Esophagus squamous epithelium (tissue), 5 donors: Measurements from ENCODE around the gene VIPR2. TPM values are rescaled to one million over a fixed set of nuclear protein-coding genes. Genes with fewer than 3 reads are reported as not detected.

Experiments used
- DNase-seq: peaks from one replicate; lab custom pipeline; 2025; lab: John Stamatoyannopoulos, UW
- H3K27ac ChIP-seq, 4 donors: fragments of 200-600 bp; sonication (generic); one replicate each; pipeline ENCODE4 v1.5.1; 2016 to 2019; ENCODE audit warnings: mild to moderate bottlenecking in 1 of 4
- H3K27me3 ChIP-seq, 4 donors: fragments of 200-600 bp; sonication (generic); 1 replicate in 3 of 4; 2 replicates in 1 of 4; pipeline versions ENCODE4 v1.5.1 to v1.6.0; 2017 to 2021; ENCODE audit warnings: antibody characterized with exemption in 1 of 4
- H3K36me3 ChIP-seq, 3 donors: fragments of 200-600 bp; sonication (generic); one replicate each; pipeline ENCODE4 v1.5.1; 2016 to 2019
- H3K4me1 ChIP-seq, 3 donors: fragments of 200-600 bp; sonication (generic); one replicate each; pipeline ENCODE4 v1.5.1; 2017 to 2019
- H3K4me3 ChIP-seq, 4 donors: fragments of 200-600 bp; sonication (generic); 1 replicate in 3 of 4; 2 replicates in 1 of 4; pipeline ENCODE4 v1.5.1; 2016 to 2019; ENCODE audit warnings: mild to moderate bottlenecking in 2 of 4, moderate library complexity in 1 of 4
- H3K9me3 ChIP-seq, 3 donors: fragments of 200-600 bp; sonication (generic); one replicate each; pipeline ENCODE4 v1.5.1; 2016 to 2019
- POLR2A ChIP-seq, 4 donors: fragments of 450-650 bp; IDR thresholded peaks; one replicate each; pipeline ENCODE4 v1.6.1; 2017; ENCODE audit warnings: antibody characterized with exemption in 4 of 4, mild to moderate bottlenecking in 4 of 4, moderate library complexity in 3 of 4
- WGBS, 2 donors: methylation state at CpG; one replicate each; pipeline ENCODE4 v1.1.5; 2018; 5-methylcytosine and 5-hydroxymethylcytosine counted together
- intact Hi-C: fragments of 100-400 bp; cut with DNase I; formaldehyde crosslinking; loops from one replicate; pipeline ENCODE4 v1.15.0; 2022
- total RNA-seq, 4 donors: library from RNA; depleted of rRNA; stranded (reverse); fragments of >200 nt; gene quantifications; one replicate each; pipeline ENCODE4 v1.1.0, GENCODE V29; 2016
- TF ChIP-seq, protein P1 (sequence below), 6 experiments: fragments of 450-650 bp in 4 of 6; fragments of 200-600 bp in 2 of 6; sonication (generic) in 2 of 6; IDR thresholded peaks; one replicate each; pipeline ENCODE4 v1.5.1; 2016 to 2019; ENCODE audit warnings: antibody characterized with exemption in 6 of 6, mild to moderate bottlenecking in 4 of 6, moderate library complexity in 4 of 6
- donor health status: DM: yes; HTN: yes; CAD: no.

Gene VIPR2, protein sequence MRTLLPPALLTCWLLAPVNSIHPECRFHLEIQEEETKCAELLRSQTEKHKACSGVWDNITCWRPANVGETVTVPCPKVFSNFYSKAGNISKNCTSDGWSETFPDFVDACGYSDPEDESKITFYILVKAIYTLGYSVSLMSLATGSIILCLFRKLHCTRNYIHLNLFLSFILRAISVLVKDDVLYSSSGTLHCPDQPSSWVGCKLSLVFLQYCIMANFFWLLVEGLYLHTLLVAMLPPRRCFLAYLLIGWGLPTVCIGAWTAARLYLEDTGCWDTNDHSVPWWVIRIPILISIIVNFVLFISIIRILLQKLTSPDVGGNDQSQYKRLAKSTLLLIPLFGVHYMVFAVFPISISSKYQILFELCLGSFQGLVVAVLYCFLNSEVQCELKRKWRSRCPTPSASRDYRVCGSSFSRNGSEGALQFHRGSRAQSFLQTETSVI
- 1 to 10 TPM in 1 of 4 donors, under 1 TPM in 3; 0.18 to 2.1 (median 0.40) TPM for total RNA-seq

DNA sequence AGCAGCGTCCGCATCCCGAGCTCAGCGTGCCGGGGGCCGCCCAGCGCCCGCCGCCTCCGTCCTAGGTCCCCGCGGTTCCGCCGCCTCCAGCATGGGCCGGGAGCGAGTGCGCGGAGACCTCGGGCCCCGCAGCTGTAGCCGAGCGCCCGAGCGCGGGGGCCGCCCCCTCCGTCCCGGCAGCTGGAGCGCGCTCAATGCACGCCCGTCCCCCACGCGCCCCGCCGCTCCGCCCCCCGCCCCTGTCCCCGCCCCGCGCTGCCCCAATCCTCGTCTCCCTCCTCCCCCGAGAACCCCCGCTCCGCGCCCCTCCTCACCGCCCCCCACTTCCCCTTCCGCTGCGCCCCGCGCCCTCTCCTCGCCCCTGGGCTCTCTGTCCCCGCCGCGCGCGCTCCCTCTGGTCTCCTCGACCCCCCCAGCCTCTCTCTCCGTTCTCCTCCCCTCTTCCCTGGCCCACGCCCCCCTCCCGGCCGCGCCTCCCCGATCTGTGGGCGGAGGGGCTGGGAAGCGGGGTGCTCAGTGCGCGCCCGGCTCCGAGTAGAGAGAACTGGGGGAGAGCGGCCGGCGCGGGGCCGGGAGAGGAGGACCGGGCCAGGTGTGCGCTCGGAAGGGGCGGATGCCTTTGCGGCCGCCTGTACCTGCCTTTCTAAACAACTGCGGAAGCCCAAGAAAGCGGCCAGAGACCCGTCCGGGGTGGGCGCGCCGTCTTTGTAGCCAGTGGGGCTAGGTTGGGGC lies at the start of gene VIPR2:
TSS of gene VIPR2 (minus strand) at position 110 of the 732 bp plus-strand sequence. CDS start at position 14, 96 bp downstream.
- no peak for TF ChIP-seq POLR2A (IDR thresholded peaks at IDR 0.05)
- TF ChIP-seq, protein P1, sequence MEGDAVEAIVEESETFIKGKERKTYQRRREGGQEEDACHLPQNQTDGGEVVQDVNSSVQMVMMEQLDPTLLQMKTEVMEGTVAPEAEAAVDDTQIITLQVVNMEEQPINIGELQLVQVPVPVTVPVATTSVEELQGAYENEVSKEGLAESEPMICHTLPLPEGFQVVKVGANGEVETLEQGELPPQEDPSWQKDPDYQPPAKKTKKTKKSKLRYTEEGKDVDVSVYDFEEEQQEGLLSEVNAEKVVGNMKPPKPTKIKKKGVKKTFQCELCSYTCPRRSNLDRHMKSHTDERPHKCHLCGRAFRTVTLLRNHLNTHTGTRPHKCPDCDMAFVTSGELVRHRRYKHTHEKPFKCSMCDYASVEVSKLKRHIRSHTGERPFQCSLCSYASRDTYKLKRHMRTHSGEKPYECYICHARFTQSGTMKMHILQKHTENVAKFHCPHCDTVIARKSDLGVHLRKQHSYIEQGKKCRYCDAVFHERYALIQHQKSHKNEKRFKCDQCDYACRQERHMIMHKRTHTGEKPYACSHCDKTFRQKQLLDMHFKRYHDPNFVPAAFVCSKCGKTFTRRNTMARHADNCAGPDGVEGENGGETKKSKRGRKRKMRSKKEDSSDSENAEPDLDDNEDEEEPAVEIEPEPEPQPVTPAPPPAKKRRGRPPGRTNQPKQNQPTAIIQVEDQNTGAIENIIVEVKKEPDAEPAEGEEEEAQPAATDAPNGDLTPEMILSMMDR (IDR thresholded peaks at IDR 0.05): no peak
- Histone ChIP-seq H3K36me3 (no peaks in the 10 kb centered on the region), H3K4me1 (peaks cover 0 to 27% (median 12%) of the 10 kb centered on the region in 3 donors), H3K4me3 (peak within 1 kb of the TSS; percentile 41 to 64 (median 55)), H3K27ac (peak within 1 kb of the TSS in 2 of 4 donors; percentile 45 to 54), H3K27me3 (peaks cover 0 to 71% (median 7%) of the 10 kb centered on the region in 4 donors), H3K9me3 (no peaks in the 10 kb centered on the region)
- DNase-seq: no peak
- WGBS, 2 donors: 0 to 9% methylated on average over 8 to 20 of the region's 88 CpGs
- intact Hi-C loops: no loop called here

DNA sequence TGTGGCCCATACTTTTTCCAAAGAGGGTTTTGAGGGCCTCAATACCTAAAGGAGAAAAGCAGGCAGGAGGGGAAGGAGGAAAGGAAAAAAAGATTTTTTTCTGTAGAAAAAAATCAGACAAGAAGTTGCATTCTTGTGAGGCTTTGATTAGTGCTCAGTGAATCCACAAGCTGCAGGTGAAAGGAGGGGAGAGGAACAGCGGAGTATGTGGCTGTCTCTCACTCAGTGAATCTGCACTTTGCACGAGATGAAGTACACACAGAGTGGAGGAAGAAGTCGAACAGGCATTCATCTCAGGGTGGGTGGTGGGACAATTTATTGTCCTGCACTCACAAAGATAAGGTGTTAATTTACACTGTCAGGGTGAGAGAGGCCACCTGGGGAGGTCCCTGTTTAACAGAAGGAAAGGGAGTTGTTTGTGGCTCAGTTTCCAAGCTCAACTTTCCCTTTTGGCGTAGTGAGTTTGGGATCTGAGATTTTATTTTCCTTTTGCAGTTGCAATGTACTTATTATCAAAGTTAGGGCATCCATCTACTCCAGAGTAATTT lies 49.0 kb upstream of the VIPR2 start:
- WGBS, 2 donors: 50 to 61% methylated on average over 4 of the region's 4 CpGs
- no peaks in the 10 kb centered on the region for H3K36me3 ChIP-seq
- DNase-seq: no peak
- no peak overlapping the region for H3K27ac ChIP-seq
- no peak for TF ChIP-seq POLR2A (IDR thresholded peaks at IDR 0.05)
- TF ChIP-seq, protein P1 (IDR thresholded peaks at IDR 0.05): no peak
- peaks cover 0 to 3% (median 0%) of the 10 kb centered on the region in 4 donors for H3K27me3 ChIP-seq
- no peak overlapping the region for H3K4me3 ChIP-seq
- no peaks in the 10 kb centered on the region for H3K9me3 ChIP-seq
- intact Hi-C loops: no loop called here
- H3K4me1 ChIP-seq: peaks cover 0 to 19% (median 0%) of the 10 kb centered on the region in 3 donors

DNA sequence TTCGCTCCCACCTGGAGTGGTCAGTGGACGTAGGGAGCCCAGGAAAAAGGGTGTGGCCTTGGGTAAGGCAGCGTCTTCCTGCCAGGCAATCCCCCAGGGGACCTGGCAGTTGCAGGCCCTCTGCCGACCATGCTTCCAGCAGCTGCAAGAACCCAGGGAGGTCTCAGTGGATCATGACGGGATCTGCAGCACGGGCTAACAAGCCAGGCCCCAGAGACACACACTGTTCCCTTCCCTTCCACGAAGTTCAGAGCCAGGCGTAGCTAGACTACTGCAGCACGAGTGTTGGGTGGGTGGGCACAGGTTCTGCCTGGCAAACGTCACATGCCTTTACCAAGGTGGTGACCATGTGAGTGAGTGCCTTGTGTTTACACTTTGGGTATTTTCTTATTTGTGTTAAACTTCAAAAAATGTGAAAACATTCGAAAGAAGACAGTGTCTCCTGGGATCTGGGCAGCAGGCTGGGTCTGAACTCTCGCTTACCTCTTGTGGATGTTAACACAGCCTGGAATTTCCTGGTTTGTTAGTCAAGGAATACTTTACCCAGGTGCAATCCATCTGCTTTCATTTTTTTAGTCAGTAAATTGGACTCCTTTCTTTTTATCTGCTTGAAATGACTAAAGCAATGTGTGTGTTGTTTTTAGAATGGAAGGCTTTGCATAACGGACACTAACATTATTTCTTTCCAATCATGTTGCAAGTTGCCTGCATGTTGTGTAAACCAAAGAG lies 48.2 kb upstream of the VIPR2 start:
- Histone ChIP-seq H3K27me3 (peaks cover 0 to 3% (median 0%) of the 10 kb centered on the region in 4 donors), H3K9me3 (peaks cover 0 to 2% (median 0%) of the 10 kb centered on the region in 3 donors), H3K36me3 (no peaks in the 10 kb centered on the region), H3K4me1 (peaks cover 0 to 17% (median 0%) of the 10 kb centered on the region in 3 donors), H3K27ac (no peak overlapping the region), H3K4me3 (no peak overlapping the region)
- DNase-seq: no peak
- WGBS, 2 donors: 62 to 66% methylated on average over 11 to 12 of the region's 13 CpGs
- intact Hi-C loops: no loop called here
- TF ChIP-seq, protein P1 (IDR thresholded peaks at IDR 0.05): no peak
- TF ChIP-seq POLR2A (IDR thresholded peaks at IDR 0.05): no peak

DNA sequence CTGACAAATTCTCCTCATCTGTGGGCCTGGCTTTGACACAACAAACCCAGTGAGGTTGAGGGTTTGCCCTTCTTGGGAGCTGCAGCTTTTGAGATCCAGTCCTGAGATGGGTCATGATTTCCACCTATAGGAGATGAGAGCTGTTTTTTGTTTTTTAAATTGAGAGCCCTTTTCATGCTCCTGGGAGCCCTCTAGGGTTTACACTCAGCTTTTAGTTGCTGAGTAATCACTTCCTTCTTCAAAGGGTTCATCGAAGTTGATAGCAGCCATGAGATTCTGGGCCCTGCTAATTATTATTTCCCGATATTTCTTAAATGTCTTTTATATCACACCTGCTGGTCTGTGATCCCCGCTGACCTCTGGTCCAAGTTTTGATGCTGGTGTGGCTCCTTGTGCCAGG lies 47.3 kb upstream of the VIPR2 start:
- Histone ChIP-seq H3K27ac (no peak overlapping the region), H3K27me3 (peaks cover 0 to 3% (median 0%) of the 10 kb centered on the region in 4 donors)
- TF ChIP-seq, protein P1 (IDR thresholded peaks at IDR 0.05): no peak
- TF ChIP-seq POLR2A (IDR thresholded peaks at IDR 0.05): no peak

More for the DNA sequence above, 47.3 kb upstream of the VIPR2 start:
- intact Hi-C loops: no loop called here
- no peaks in the 10 kb centered on the region for H3K36me3 ChIP-seq
- DNase-seq: no peak
- peaks cover 0 to 8% (median 0%) of the 10 kb centered on the region in 3 donors for H3K4me1 ChIP-seq
- H3K9me3 ChIP-seq: peaks cover 0 to 6% (median 0%) of the 10 kb centered on the region in 3 donors
- WGBS, 2 donors: 78 to 82% methylated on average over 3 of the region's 3 CpGs
- no peak overlapping the region for H3K4me3 ChIP-seq
